HG03520 (cell line): ENCODE measurements around the gene TK1.
"Not testable (repeated sequence)": the region's sequence is repeated elsewhere in the genome, so short reads cannot be mapped to it uniquely, and the experiment has no call there.

ENCODE experiments used
- ATAC-seq: cut with Tn5 transposase; IDR thresholded peaks from one replicate; pipeline ENCODE4 v1.9.1; 2021; ENCODE audit warnings: mild to moderate bottlenecking, moderate library complexity; ENCODE audit not compliant: unreplicated experiment

TK1 gene

DNA sequence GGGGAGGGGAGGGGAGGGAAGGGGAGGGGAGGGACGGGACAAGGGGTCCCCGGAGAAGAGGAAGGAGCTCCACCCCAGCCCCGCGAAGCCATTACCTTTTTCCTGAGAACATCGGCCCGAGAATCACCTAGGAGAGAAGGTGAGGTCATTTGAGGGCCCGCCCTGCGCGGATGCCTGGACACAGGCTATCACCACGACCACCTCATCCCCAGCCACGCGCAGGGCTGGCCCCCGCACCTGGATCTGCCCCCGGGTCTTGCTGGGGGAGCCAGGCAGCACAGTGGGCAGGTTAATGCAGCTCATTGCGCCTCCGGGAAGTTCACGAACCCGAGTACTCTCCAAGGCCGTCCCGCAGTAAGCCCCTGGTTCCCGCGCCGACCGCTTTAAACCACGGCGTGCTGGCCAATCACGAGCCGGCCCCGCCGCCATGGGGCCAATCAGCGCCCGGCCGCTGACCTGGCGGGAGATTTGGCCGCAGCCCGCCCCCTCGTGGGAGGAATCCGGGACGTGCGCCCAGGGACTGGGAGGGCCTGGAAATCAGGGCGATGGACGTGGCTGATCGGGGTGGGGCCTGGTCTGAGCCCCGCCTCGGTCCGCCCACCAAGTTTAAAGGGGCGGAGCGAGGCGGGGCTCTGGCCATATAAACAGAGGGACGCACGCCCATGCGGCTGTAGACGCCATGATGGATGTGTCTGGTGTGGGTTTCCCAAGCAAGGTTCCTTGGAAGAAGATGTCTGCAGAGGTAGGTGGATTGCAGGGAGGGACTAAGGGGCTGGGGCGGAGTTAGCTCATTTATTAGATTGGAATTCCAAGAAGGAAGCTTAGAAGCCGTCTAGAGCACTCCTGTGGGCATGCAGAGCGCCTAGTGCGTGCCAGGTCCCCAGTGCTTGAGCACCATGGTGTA is at the start of gene TK1, which contains the start of gene AFMID:
TSS of gene TK1 (minus strand) at position 361 of the 904 bp plus-strand sequence. CDS start at position 303, 58 bp downstream.
TSS of gene AFMID (plus strand) at position 671 of the 904 bp plus-strand sequence. CDS start at position 680, 9 bp downstream.
- ATAC-seq = peak; percentile 90

- ATAC-seq = no peak
These were observed 49.0 kb upstream of the TK1 start for GRCh38 chr17:78235885-78236284.

GRCh38 chr17:78235022-78235421 is 48.2 kb upstream of the TK1 start:
- not testable (repeated sequence) for ATAC-seq

- no peak for ATAC-seq
These were observed 47.5 kb upstream of the TK1 start for GRCh38 chr17:78234261-78234865.

DNA sequence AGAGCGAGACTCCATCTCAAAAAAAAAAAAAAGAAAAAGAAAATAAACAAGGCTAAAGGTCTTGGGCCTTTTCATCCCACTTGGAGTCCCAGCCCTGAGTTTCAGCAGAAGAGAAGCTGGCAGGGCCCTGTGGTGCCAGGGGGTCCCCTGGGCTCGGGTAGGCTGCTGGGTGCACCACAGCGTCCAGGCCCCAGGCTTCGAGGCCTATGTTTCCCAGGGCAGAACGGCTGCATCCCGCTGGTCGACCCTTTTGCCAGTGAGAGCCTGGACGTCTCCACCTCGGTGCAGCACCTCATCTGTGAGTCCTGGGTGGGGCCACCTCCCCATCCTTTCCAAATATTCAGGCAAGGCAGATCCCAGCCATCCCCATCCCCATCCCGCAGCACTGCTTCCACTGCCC is 46.8 kb upstream of the TK1 start:
- ATAC-seq = no peak

DNA sequence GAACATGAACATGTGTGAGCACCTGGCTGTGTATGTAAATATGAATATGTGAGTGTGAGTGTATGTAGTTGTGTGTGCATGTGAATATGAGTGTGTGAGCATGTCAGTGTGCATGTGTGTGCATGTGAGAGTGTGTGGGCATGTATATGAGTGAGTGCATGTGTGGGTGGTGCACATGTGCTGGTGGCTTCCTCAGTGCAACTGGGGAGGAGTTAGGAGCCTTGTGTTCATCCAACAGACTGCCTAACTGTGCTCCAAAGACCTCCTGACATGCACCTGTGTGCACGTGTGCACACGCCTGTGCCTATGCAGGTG is 46.0 kb upstream of the TK1 start:
- ATAC-seq = no peak

GRCh38 chr17:78231991-78232858 is 45.4 kb upstream of the TK1 start:
- no peak for ATAC-seq

DNA sequence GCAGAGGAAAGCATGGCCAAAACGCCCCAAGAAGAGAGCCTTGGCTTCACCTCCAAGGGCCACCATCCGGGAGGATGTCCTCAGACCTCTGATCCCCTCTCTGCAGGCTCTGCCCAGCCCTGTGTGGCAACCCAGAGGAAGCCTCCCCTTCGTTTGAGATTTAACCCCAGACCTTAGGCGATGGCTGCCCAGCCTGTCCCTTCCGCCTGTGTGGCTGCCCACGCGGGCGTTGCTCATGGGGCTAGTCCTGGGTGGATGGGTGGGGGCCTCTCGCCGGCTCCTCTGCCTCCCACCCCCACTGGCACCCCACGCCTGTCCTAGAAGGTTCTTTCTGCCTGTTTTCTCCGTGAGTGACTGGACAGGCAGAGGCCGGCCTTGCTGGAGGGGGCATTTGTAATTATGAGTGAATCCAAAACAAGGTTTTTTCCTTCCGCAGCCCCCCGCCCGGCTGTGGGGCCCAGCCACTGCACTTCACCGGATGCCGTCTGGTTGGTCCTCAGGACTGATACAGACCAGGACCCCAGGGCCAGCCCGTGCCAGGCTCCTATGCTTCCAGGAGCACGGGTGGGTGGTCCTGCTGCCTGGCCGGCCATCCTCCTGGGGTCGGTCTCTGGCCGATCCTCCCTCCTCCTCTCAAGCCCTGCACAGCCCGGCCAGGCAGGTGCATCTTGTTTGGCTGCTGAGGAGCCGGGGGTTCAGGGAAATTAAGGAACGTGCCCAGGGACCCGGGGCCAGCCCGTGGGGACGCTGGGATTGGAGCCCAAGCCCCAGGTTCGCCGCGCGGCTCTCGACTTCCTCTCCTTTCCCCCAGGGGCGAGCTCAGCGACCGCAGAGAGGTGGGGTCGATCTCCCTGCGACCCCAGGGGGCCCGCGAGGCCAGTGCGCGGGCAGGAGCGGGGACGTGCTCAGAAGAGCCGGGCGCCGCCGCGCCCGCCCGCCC is 44.4 kb upstream of the TK1 start, which contains the start of gene TMEM235:
TSS of gene TMEM235 (plus strand) at position 636 of the 940 bp plus-strand sequence. CDS start 393 bp downstream, outside the sequence.
- ATAC-seq = no peak

GRCh38 chr17:78230252-78230962 is 43.6 kb upstream of the TK1 start:
- no peak for ATAC-seq

GRCh38 chr17:78228176-78228575 is 41.3 kb upstream of the TK1 start:
- ATAC-seq = no peak

DNA sequence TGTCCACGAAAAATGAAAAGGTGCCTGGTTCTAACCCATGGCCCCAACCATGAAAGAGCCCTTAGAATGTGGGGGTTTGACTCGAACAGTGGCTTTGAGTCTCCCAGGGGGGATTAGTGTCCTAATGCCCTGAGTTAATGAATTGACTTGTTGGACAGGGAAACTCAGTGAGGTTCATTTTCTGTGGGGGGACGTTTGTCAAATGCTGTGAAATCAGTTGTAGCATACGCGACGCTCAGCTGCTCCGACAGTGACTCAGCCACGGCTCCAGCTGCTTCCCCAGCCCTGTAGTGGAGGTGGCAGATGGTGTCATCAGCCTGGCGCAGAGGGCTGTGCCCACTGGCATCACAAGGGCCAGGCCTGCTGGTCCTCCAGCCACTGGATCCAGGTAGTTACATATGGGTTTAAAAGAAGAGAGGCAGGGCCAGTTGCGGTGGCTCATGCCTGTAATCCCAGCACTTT is 40.6 kb upstream of the TK1 start:
- ATAC-seq = no peak

GRCh38 chr17:78226759-78227454 is 40.1 kb upstream of the TK1 start:
- ATAC-seq = no peak

DNA sequence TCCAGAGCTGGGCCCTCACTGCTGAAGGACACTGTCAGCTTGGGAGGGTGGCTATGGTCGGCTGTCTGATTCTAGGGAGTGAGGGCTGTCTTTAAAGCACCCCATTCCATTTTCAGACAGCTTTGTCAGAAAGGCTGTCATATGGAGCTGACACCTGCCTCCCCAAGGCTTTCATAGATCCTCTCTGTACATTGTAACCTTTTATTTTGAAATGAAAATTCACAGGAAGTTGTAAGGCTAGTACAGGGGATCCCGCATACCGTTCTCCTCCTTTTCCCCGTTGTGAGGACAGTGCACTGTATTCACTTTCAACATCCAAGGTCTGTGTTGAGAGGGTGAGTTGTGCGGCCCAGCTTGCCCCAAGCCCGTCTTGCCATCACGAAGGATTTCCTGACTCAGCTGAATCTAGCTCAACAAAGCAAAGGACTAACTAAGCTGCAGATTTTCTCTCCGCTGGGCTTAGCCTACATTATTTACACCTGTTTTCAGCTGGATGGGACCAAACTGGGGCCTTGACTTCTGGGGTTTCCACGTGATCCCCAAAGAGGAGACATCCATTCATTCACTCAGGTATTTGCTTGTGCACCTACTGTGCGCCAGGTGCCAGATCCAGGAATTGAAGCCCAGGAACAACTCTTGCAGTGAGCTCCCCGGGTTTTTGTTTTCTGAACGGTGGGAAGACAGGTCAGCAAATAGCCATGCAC is 39.4 kb upstream of the TK1 start:
- no peak for ATAC-seq

- ATAC-seq = no peak
These were observed 38.4 kb upstream of the TK1 start for GRCh38 chr17:78225088-78225865.

DNA sequence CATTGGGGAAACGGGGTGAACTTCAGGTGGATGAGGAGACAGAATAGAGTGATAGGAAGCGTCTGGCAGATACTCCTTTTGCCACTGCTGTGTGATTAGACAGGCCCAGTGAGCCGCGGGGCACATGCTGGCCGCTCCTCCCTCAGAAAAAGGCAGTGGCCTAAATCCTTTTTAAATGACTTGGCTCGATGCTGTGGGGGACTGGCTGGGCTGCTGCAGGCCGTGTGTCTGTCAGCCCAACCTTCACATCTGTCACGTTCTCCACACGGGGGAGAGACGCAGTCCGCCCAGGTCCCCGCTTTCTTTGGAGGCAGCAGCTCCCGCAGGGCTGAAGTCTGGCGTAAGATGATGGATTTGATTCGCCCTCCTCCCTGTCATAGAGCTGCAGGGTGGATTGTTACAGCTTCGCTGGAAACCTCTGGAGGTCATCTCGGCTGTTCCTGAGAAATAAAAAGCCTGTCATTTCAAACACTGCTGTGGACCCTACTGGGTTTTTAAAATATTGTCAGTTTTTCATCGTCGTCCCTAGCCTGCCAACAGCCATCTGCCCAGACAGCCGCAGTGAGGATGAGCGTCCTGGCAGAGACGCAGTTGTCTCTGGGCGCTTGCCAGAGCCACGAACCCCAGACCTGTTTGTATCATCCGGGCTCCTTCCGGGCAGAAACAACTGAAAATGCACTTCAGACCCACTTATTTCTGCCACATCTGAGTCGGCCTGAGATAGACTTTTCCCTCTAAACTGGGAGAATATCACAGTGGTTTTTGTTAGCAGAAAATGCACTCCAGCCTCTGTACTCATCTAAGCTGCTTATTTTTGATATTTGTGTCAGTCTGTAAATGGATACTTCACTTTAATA is 37.6 kb upstream of the TK1 start:
- no peak for ATAC-seq

GRCh38 chr17:78223765-78224164 is 36.9 kb upstream of the TK1 start:
- ATAC-seq = no peak
